OCI-M2 (cell line): ENCODE results near the gene CX3CR1.

Experiments
- DNase-seq: peaks from one replicate; lab custom pipeline; 2025; ENCODE audit not compliant: unreplicated experiment; lab: John Stamatoyannopoulos, UW

Gene CX3CR1

GRCh38 chr3:39292961-39293360 lies 13.1 kb upstream of the CX3CR1 start:
- DNase-seq, result no peak

- peak; percentile 16 for DNase-seq
These were observed 12.1 kb upstream of the CX3CR1 start for GRCh38 chr3:39291903-39292329.

GRCh38 chr3:39290255-39290654 lies 10.4 kb upstream of the CX3CR1 start:
- DNase-seq, result no peak

GRCh38 chr3:39289107-39289506 lies 9.3 kb upstream of the CX3CR1 start:
- no peak for DNase-seq

- DNase-seq, result peak; percentile 19
These were observed 8.5 kb upstream of the CX3CR1 start for GRCh38 chr3:39288300-39288808.

GRCh38 chr3:39287216-39288164 lies 7.7 kb upstream of the CX3CR1 start:
- no peak for DNase-seq

GRCh38 chr3:39286771-39287170 lies 6.9 kb upstream of the CX3CR1 start:
- no peak for DNase-seq

GRCh38 chr3:39285332-39285731 lies 5.5 kb upstream of the CX3CR1 start:
- DNase-seq, result no peak

GRCh38 chr3:39284457-39284881 lies 4.6 kb upstream of the CX3CR1 start:
- no peak for DNase-seq

GRCh38 chr3:39282057-39282456 lies 2.2 kb upstream of the CX3CR1 start:
- no peak for DNase-seq

- no peak for DNase-seq
These were observed 1.7 kb upstream of the CX3CR1 start for GRCh38 chr3:39281533-39281932.

GRCh38 chr3:39280571-39280970 lies 735 bp upstream of the CX3CR1 start:
- DNase-seq, result no peak

GRCh38 chr3:39278616-39278935 lies 1.3 kb downstream of the CX3CR1 start:
- DNase-seq, result no peak

GRCh38 chr3:39277893-39278615 lies 1.8 kb downstream of the CX3CR1 start:
- DNase-seq, result no peak

- DNase-seq, result no peak
These were observed 3.1 kb downstream of the CX3CR1 start for GRCh38 chr3:39276746-39277145.

GRCh38 chr3:39275963-39276593 lies 3.8 kb downstream of the CX3CR1 start:
- DNase-seq, result no peak

- DNase-seq, result no peak
These were observed 4.8 kb downstream of the CX3CR1 start for GRCh38 chr3:39275052-39275451.

GRCh38 chr3:39273119-39273518 lies 6.7 kb downstream of the CX3CR1 start:
- DNase-seq, result no peak

- no peak for DNase-seq
These were observed 7.6 kb downstream of the CX3CR1 start for GRCh38 chr3:39272191-39272590.

- no peak for DNase-seq
These were observed 8.4 kb downstream of the CX3CR1 start for GRCh38 chr3:39271363-39271914.

GRCh38 chr3:39269528-39269927 lies 10.3 kb downstream of the CX3CR1 start:
- no peak for DNase-seq
